ENCODE data around the gene WDR90.
"Not testable (repeated sequence)": the region's sequence is repeated elsewhere in the genome, so short reads cannot be mapped to it uniquely, and the experiment has no call there.

The WDR90 gene

GRCh38 chr16:704552-705380 is 55.6 kb downstream of the WDR90 start:
- H3K4me3 ChIP-seq (ENCODE audit: low read depth, low read length), result no peak overlapping the region

GRCh38 chr16:705431-706188 is 56.4 kb downstream of the WDR90 start, which contains the start of gene FBXL16:
TSS of gene FBXL16 (minus strand) at chr16:705801. CDS start at chr16:697405, 8,396 bp downstream.
- H3K4me3 ChIP-seq (ENCODE audit: low read depth, low read length), result peak within 1 kb of the TSS; percentile 35

GRCh38 chr16:706189-707061 is 57.3 kb downstream of the WDR90 start:
- peak overlapping the region; percentile 35 for H3K4me3 ChIP-seq (ENCODE audit: low read depth, low read length)

GRCh38 chr16:707062-707538 is 57.9 kb downstream of the WDR90 start:
- H3K4me3 ChIP-seq (ENCODE audit: low read depth, low read length), result no peak overlapping the region

GRCh38 chr16:708019-708418 is 58.9 kb downstream of the WDR90 start:
- no peak overlapping the region for H3K4me3 ChIP-seq (ENCODE audit: low read depth, low read length)

- no peak overlapping the region for H3K4me3 ChIP-seq (ENCODE audit: low read depth, low read length)
Measured at GRCh38 chr16:708959-709358, 59.8 kb downstream of the WDR90 start.

GRCh38 chr16:709566-710499 is 60.7 kb downstream of the WDR90 start:
- H3K4me3 ChIP-seq (ENCODE audit: low read depth, low read length), result no peak overlapping the region

GRCh38 chr16:710500-711075 is 61.4 kb downstream of the WDR90 start:
- H3K4me3 ChIP-seq (ENCODE audit: low read depth, low read length), result no peak overlapping the region

GRCh38 chr16:711084-711483 is 61.9 kb downstream of the WDR90 start:
- H3K4me3 ChIP-seq (ENCODE audit: low read depth, low read length), result no peak overlapping the region

- no peak overlapping the region for H3K4me3 ChIP-seq (ENCODE audit: low read depth, low read length)
Measured at GRCh38 chr16:711548-712320, 62.6 kb downstream of the WDR90 start.

GRCh38 chr16:712740-713250 is 63.6 kb downstream of the WDR90 start:
- not testable (repeated sequence) for H3K4me3 ChIP-seq (ENCODE audit: low read depth, low read length)

- H3K4me3 ChIP-seq (ENCODE audit: low read depth, low read length), result no peak overlapping the region
Measured at GRCh38 chr16:714079-714478, 64.9 kb downstream of the WDR90 start.

- peak within 1 kb of the TSS; percentile 18 for H3K4me3 ChIP-seq (ENCODE audit: low read depth, low read length)
Measured at GRCh38 chr16:714558-715476, 65.7 kb downstream of the WDR90 start, which contains the start of gene METRN. TSS of gene METRN (plus strand) at chr16:715118. CDS start at chr16:715290, 172 bp downstream.

GRCh38 chr16:715477-716199 is 66.5 kb downstream of the WDR90 start:
- H3K4me3 ChIP-seq (ENCODE audit: low read depth, low read length), result peak overlapping the region; percentile 18

GRCh38 chr16:716200-716568 is 67.0 kb downstream of the WDR90 start:
- no peak overlapping the region for H3K4me3 ChIP-seq (ENCODE audit: low read depth, low read length)

- no peak overlapping the region for H3K4me3 ChIP-seq (ENCODE audit: low read depth, low read length)
Measured at GRCh38 chr16:716768-717325, 67.7 kb downstream of the WDR90 start.
